ENCODE measurements around the gene ALDH6A1. TPM values are rescaled to one million over a fixed set of nuclear protein-coding genes. Genes with fewer than 3 reads are reported as not detected.

The ALDH6A1 gene
- total and polyA plus RNA-seq, 2 of the 13 experiments (the other 11 are each of a cell fraction or from before 2014, with no cell fraction given) = 26.9 to 49.9 TPM

GRCh38 chr14:74084277-74085046 lies at the start of gene ALDH6A1, which contains the start of gene LIN52 (continued):
- peak; percentile 95 for TF ChIP-seq ARID4A (CRISPR knock-in tag; IDR thresholded peaks at IDR 0.05; ENCODE audit: borderline replicate concordance)
- TF ChIP-seq E2F5 (CRISPR knock-in tag; conservative IDR thresholded peaks at IDR 0.05) = peak; percentile 95
- TF ChIP-seq ETV6 (CRISPR knock-in tag; conservative IDR thresholded peaks at IDR 0.05) = 0 out of 2 replicates have a peak, but pooled peaks have one; percentile 29
- TF ChIP-seq ZNF691 (CRISPR knock-in tag; IDR thresholded peaks at IDR 0.05; ENCODE audit: borderline replicate concordance, low read depth) = peak; percentile 36; the same call in 1 of the 2 replicates
- peak; percentile 79 for TF ChIP-seq MNT (IDR thresholded peaks at IDR 0.05)
- peak; percentile 82; the same call in 1 of the 2 replicates for TF ChIP-seq ZNF207 (IDR thresholded peaks at IDR 0.05; ENCODE audit: borderline replicate concordance)
- TF ChIP-seq MTERF4 (CRISPR knock-in tag; IDR thresholded peaks at IDR 0.05) = peak; percentile 54; the same call in 1 of the 2 replicates
- TF ChIP-seq PITX1 (CRISPR knock-in tag; IDR thresholded peaks at IDR 0.05) = peak; percentile 43
- peak; percentile 86 for TF ChIP-seq HDAC1 (CRISPR knock-in tag; IDR thresholded peaks at IDR 0.05)
- TF ChIP-seq ZNF569 (CRISPR knock-in tag; IDR thresholded peaks at IDR 0.05; ENCODE audit: borderline replicate concordance) = no peak
- peak; percentile 83 for TF ChIP-seq ZFY (CRISPR knock-in tag; IDR thresholded peaks at IDR 0.05)
- TF ChIP-seq IKZF5 (CRISPR knock-in tag; IDR thresholded peaks at IDR 0.05) = no peak
- peak; percentile 4; the same call in 1 of the 2 replicates for TF ChIP-seq BCL6 (CRISPR knock-in tag; IDR thresholded peaks at IDR 0.05)
- TF ChIP-seq STAT6 (CRISPR knock-in tag; IDR thresholded peaks at IDR 0.05; ENCODE audit: borderline replicate concordance) = peak; percentile 86; the same call in 1 of the 2 replicates
- no peak for TF ChIP-seq ARID2 (CRISPR knock-in tag; IDR thresholded peaks at IDR 0.05; ENCODE audit: borderline replicate concordance)

Measured in HepG2 (cell line).